Immature natural killer cell (primary cell): Measurements from ENCODE around the gene LRP10. TPM values are rescaled to one million over a fixed set of nuclear protein-coding genes. Genes with fewer than 3 reads are reported as not detected.

Experiments used
- DNase-seq, 3 donors: peaks; one replicate each; pipeline ENCODE4 v3.0.0; 2022; ENCODE audit warnings: mixed read lengths in 1 of 3
- H3K27ac Mint-ChIP-seq, 6 donors: one replicate each; pipeline ENCODE4 v1.8.0; 2020; ENCODE audit warnings: mixed read lengths in 6 of 6, mild to moderate bottlenecking in 5 of 6, inconsistent platforms in 4 of 6, moderate library complexity in 3 of 6
- H3K27me3 Mint-ChIP-seq, 3 donors: one replicate each; pipeline ENCODE4 v1.8.0; 2020 to 2021; ENCODE audit warnings: low read depth in 3 of 3, mild to moderate bottlenecking in 3 of 3, mixed read lengths in 3 of 3, moderate library complexity in 3 of 3, inconsistent platforms in 1 of 3
- H3K36me3 Mint-ChIP-seq, 3 donors: one replicate each; pipeline ENCODE4 v1.8.0; 2020; ENCODE audit warnings: mixed read lengths in 3 of 3, inconsistent platforms in 2 of 3, mild to moderate bottlenecking in 2 of 3
- H3K4me1 Mint-ChIP-seq, 2 donors: one replicate each; pipeline ENCODE4 v1.8.0; 2020; ENCODE audit warnings: inconsistent platforms in 2 of 2, mild to moderate bottlenecking in 2 of 2, mixed read lengths in 2 of 2, moderate library complexity in 1 of 2
- H3K4me3 Mint-ChIP-seq, 5 donors: one replicate each; pipeline ENCODE4 v1.8.0; 2020; ENCODE audit warnings: mild to moderate bottlenecking in 5 of 5, mixed read lengths in 5 of 5, inconsistent platforms in 3 of 5, moderate library complexity in 3 of 5
- H3K9me3 Mint-ChIP-seq, 6 donors: one replicate each; pipeline ENCODE4 v1.8.0; 2020; ENCODE audit warnings: mild to moderate bottlenecking in 6 of 6, mixed read lengths in 6 of 6, inconsistent platforms in 4 of 6, moderate library complexity in 3 of 6
- polyA plus RNA-seq, 3 donors: library from polyadenylated mRNA; unstranded; fragments of 300-500 nt; fragmentation: Illumina TruSeq; gene quantifications; one replicate each; pipeline ENCODE4 v1.2.3, GENCODE V29; 2021

LRP10 gene
- polyA plus RNA-seq, 3 donors from 2014 or later: 74.6 to 146 (median 136) TPM

- Mint-ChIP-seq H3K27ac (no peak overlapping the region), H3K4me3 (peak overlapping the region in 1 of 5 donors; percentile 13)
Observed at GRCh38 chr14:22837750-22838538, 33.6 kb upstream of the LRP10 start.

GRCh38 chr14:22838631-22839041 lies 32.9 kb upstream of the LRP10 start:
- Mint-ChIP-seq H3K36me3 (peaks cover 5 to 18% (median 15%) of the 10 kb centered on the region in 3 donors), H3K4me1 (peaks cover 5 to 7% of the 10 kb centered on the region in 2 donors), H3K27me3 (peaks cover 13 to 30% (median 17%) of the 10 kb centered on the region in 3 donors), H3K27ac (no peak overlapping the region), H3K4me3 (peak overlapping the region in 1 of 5 donors; percentile 37), H3K9me3 (peaks cover 0 to 3% (median 0%) of the 10 kb centered on the region in 6 donors)
- no peak for DNase-seq

More at GRCh38 chr14:22837750-22838538, 33.6 kb upstream of the LRP10 start:
- DNase-seq: no peak
- peaks cover 5 to 7% of the 10 kb centered on the region in 2 donors for H3K4me1 Mint-ChIP-seq
- H3K9me3 Mint-ChIP-seq: peaks cover 0 to 3% (median 0%) of the 10 kb centered on the region in 6 donors
- H3K27me3 Mint-ChIP-seq: peaks cover 13 to 30% (median 17%) of the 10 kb centered on the region in 3 donors
- H3K36me3 Mint-ChIP-seq: peaks cover 5 to 21% (median 19%) of the 10 kb centered on the region in 3 donors

- peaks cover 0 to 3% (median 0%) of the 10 kb centered on the region in 6 donors for H3K9me3 Mint-ChIP-seq
- H3K27ac Mint-ChIP-seq: no peak overlapping the region
- peaks cover 5 to 7% of the 10 kb centered on the region in 2 donors for H3K4me1 Mint-ChIP-seq
- no peak for DNase-seq
- H3K36me3 Mint-ChIP-seq: peaks cover 5 to 14% (median 13%) of the 10 kb centered on the region in 3 donors
- H3K4me3 Mint-ChIP-seq: peak overlapping the region in 1 of 5 donors; percentile 37
- H3K27me3 Mint-ChIP-seq: peaks cover 13 to 30% (median 16%) of the 10 kb centered on the region in 3 donors
Observed at GRCh38 chr14:22839159-22839779, 32.3 kb upstream of the LRP10 start.

- H3K4me3 Mint-ChIP-seq: no peak overlapping the region
- H3K27ac Mint-ChIP-seq: no peak overlapping the region
Observed at GRCh38 chr14:22841311-22841710, 30.2 kb upstream of the LRP10 start.

GRCh38 chr14:22841769-22842168 lies 29.8 kb upstream of the LRP10 start:
- no peak for DNase-seq
- Mint-ChIP-seq H3K27ac (no peak overlapping the region), H3K4me1 (peaks cover 4 to 6% of the 10 kb centered on the region in 2 donors), H3K4me3 (no peak overlapping the region), H3K27me3 (peaks cover 8 to 25% (median 16%) of the 10 kb centered on the region in 3 donors), H3K9me3 (peaks cover 0 to 3% (median 0%) of the 10 kb centered on the region in 6 donors), H3K36me3 (no peaks in the 10 kb centered on the region)

More at GRCh38 chr14:22841311-22841710, 30.2 kb upstream of the LRP10 start:
- H3K36me3 Mint-ChIP-seq: no peaks in the 10 kb centered on the region
- no peak for DNase-seq
- peaks cover 0 to 3% (median 0%) of the 10 kb centered on the region in 6 donors for H3K9me3 Mint-ChIP-seq
- H3K27me3 Mint-ChIP-seq: peaks cover 10 to 27% (median 16%) of the 10 kb centered on the region in 3 donors
- H3K4me1 Mint-ChIP-seq: peaks cover 5 to 7% of the 10 kb centered on the region in 2 donors

- Mint-ChIP-seq H3K9me3 (peaks cover 0 to 3% (median 0%) of the 10 kb centered on the region in 6 donors), H3K27me3 (peaks cover 5 to 21% (median 14%) of the 10 kb centered on the region in 3 donors), H3K4me3 (no peak overlapping the region), H3K27ac (no peak overlapping the region), H3K36me3 (no peaks in the 10 kb centered on the region), H3K4me1 (no peaks in the 10 kb centered on the region)
- no peak for DNase-seq
Observed at GRCh38 chr14:22842211-22843122, 29.1 kb upstream of the LRP10 start.

GRCh38 chr14:22843123-22843925 lies 28.2 kb upstream of the LRP10 start:
- no peak for DNase-seq
- H3K27me3 Mint-ChIP-seq: peaks cover 5 to 21% (median 17%) of the 10 kb centered on the region in 3 donors
- H3K4me3 Mint-ChIP-seq: no peak overlapping the region
- no peaks in the 10 kb centered on the region for H3K4me1 Mint-ChIP-seq
- peaks cover 0 to 3% (median 0%) of the 10 kb centered on the region in 6 donors for H3K9me3 Mint-ChIP-seq
- H3K36me3 Mint-ChIP-seq: no peaks in the 10 kb centered on the region
- H3K27ac Mint-ChIP-seq: no peak overlapping the region

GRCh38 chr14:22844221-22845102 lies 27.1 kb upstream of the LRP10 start:
- H3K27ac Mint-ChIP-seq: no peak overlapping the region
- peaks cover 0 to 3% (median 0%) of the 10 kb centered on the region in 6 donors for H3K9me3 Mint-ChIP-seq
- no peak for DNase-seq
- no peaks in the 10 kb centered on the region for H3K4me1 Mint-ChIP-seq
- H3K27me3 Mint-ChIP-seq: peaks cover 6 to 14% (median 12%) of the 10 kb centered on the region in 3 donors
- no peaks in the 10 kb centered on the region for H3K36me3 Mint-ChIP-seq
- no peak overlapping the region for H3K4me3 Mint-ChIP-seq

- Mint-ChIP-seq H3K36me3 (no peaks in the 10 kb centered on the region), H3K27me3 (peaks cover 6 to 13% (median 12%) of the 10 kb centered on the region in 3 donors), H3K4me3 (no peak overlapping the region), H3K9me3 (peaks cover 0 to 2% (median 0%) of the 10 kb centered on the region in 6 donors), H3K27ac (no peak overlapping the region), H3K4me1 (no peaks in the 10 kb centered on the region)
- DNase-seq: no peak
Observed at GRCh38 chr14:22845103-22845394, 26.5 kb upstream of the LRP10 start.

GRCh38 chr14:22845821-22846625 lies 25.5 kb upstream of the LRP10 start:
- H3K27ac Mint-ChIP-seq: no peak overlapping the region
- no peak for DNase-seq
- peaks cover 8 to 13% (median 11%) of the 10 kb centered on the region in 3 donors for H3K27me3 Mint-ChIP-seq
- H3K9me3 Mint-ChIP-seq: peaks cover 0 to 2% (median 0%) of the 10 kb centered on the region in 6 donors
- no peak overlapping the region for H3K4me3 Mint-ChIP-seq
- no peaks in the 10 kb centered on the region for H3K36me3 Mint-ChIP-seq
- no peaks in the 10 kb centered on the region for H3K4me1 Mint-ChIP-seq

- DNase-seq: no peak
- no peaks in the 10 kb centered on the region for H3K36me3 Mint-ChIP-seq
- H3K4me3 Mint-ChIP-seq: no peak overlapping the region
- peaks cover 0 to 2% of the 10 kb centered on the region in 2 donors for H3K4me1 Mint-ChIP-seq
- no peak overlapping the region for H3K27ac Mint-ChIP-seq
- H3K9me3 Mint-ChIP-seq: no peaks in the 10 kb centered on the region
- peaks cover 6 to 11% (median 8%) of the 10 kb centered on the region in 3 donors for H3K27me3 Mint-ChIP-seq
Observed at GRCh38 chr14:22846811-22847307, 24.7 kb upstream of the LRP10 start.
